Measurements from ENCODE around the gene TRAPPC12.

TRAPPC12 gene

GRCh38 chr2:3470856-3471737, 91.6 kb downstream of the TRAPPC12 start:
- no peak overlapping the region for H3K4me3 ChIP-seq (ENCODE audit: severe bottlenecking)

GRCh38 chr2:3472296-3472695, 92.8 kb downstream of the TRAPPC12 start:
- ATAC-seq (ENCODE audit: low read depth) (no peak), DNase-seq (ENCODE audit: low spot score) (no peak)
- Histone ChIP-seq H3K27ac (ENCODE audit: poor library complexity, severe bottlenecking) (no peak overlapping the region), H3K4me3 (ENCODE audit: severe bottlenecking) (no peak overlapping the region), H3K27me3 (ENCODE audit: insufficient read depth, poor library complexity, severe bottlenecking) (no peaks in the 10 kb centered on the region), H3K4me1 (ENCODE audit: insufficient read depth, poor library complexity, severe bottlenecking) (peaks cover 20% of the 10 kb centered on the region), H3K9me3 (ENCODE audit: severe bottlenecking) (no peaks in the 10 kb centered on the region), H3K36me3 (ENCODE audit: low read depth) (peaks cover 23% of the 10 kb centered on the region)
- TF ChIP-seq, protein P1, sequence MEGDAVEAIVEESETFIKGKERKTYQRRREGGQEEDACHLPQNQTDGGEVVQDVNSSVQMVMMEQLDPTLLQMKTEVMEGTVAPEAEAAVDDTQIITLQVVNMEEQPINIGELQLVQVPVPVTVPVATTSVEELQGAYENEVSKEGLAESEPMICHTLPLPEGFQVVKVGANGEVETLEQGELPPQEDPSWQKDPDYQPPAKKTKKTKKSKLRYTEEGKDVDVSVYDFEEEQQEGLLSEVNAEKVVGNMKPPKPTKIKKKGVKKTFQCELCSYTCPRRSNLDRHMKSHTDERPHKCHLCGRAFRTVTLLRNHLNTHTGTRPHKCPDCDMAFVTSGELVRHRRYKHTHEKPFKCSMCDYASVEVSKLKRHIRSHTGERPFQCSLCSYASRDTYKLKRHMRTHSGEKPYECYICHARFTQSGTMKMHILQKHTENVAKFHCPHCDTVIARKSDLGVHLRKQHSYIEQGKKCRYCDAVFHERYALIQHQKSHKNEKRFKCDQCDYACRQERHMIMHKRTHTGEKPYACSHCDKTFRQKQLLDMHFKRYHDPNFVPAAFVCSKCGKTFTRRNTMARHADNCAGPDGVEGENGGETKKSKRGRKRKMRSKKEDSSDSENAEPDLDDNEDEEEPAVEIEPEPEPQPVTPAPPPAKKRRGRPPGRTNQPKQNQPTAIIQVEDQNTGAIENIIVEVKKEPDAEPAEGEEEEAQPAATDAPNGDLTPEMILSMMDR (IDR thresholded peaks at IDR 0.05; ENCODE audit: poor library complexity, severe bottlenecking), result no peak

More at GRCh38 chr2:3470856-3471737, 91.6 kb downstream of the TRAPPC12 start:
- DNase-seq (ENCODE audit: low spot score), result no peak
- ATAC-seq (ENCODE audit: low read depth), result no peak
- H3K4me1 ChIP-seq (ENCODE audit: insufficient read depth, poor library complexity, severe bottlenecking), result peaks cover 23% of the 10 kb centered on the region
- H3K27ac ChIP-seq (ENCODE audit: poor library complexity, severe bottlenecking), result peak overlapping the region; percentile 77
- no peaks in the 10 kb centered on the region for H3K9me3 ChIP-seq (ENCODE audit: severe bottlenecking)
- H3K27me3 ChIP-seq (ENCODE audit: insufficient read depth, poor library complexity, severe bottlenecking), result no peaks in the 10 kb centered on the region
- H3K36me3 ChIP-seq (ENCODE audit: low read depth), result peaks cover 30% of the 10 kb centered on the region
- TF ChIP-seq, protein P1 (IDR thresholded peaks at IDR 0.05; ENCODE audit: poor library complexity, severe bottlenecking), result no peak

- no peak overlapping the region for H3K4me3 ChIP-seq (ENCODE audit: severe bottlenecking)
- ATAC-seq (ENCODE audit: low read depth) (no peak), DNase-seq (ENCODE audit: low spot score) (no peak)
- H3K36me3 ChIP-seq (ENCODE audit: low read depth), result peaks cover 23% of the 10 kb centered on the region
- no peaks in the 10 kb centered on the region for H3K9me3 ChIP-seq (ENCODE audit: severe bottlenecking)
- peaks cover 20% of the 10 kb centered on the region for H3K4me1 ChIP-seq (ENCODE audit: insufficient read depth, poor library complexity, severe bottlenecking)
- no peaks in the 10 kb centered on the region for H3K27me3 ChIP-seq (ENCODE audit: insufficient read depth, poor library complexity, severe bottlenecking)
- H3K27ac ChIP-seq (ENCODE audit: poor library complexity, severe bottlenecking), result no peak overlapping the region
- TF ChIP-seq, protein P1 (IDR thresholded peaks at IDR 0.05; ENCODE audit: poor library complexity, severe bottlenecking), result no peak
Measured at GRCh38 chr2:3472966-3473365, 93.5 kb downstream of the TRAPPC12 start.

DNA sequence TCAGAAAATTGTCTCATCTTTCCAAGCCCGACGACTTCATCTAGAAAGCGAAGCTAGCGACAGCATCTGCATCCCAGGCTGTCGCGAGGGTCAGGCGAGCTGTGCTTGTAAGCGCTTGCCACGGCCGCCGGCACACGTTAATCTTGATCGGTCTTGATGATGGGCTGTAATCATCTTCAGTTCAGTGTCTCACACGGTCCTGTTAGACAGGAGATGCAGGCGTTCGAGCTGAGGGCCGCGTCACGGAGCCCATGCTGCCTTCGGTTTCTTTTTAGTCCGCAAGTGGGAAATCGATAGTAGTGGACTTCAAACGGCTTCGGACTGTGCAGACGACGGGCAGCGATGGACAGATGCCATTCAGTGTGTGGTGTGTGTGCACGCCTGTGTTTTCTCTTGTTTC, 96.3 kb downstream of the TRAPPC12 start:
- Histone ChIP-seq H3K36me3 (ENCODE audit: low read depth) (peaks cover 13% of the 10 kb centered on the region; the same call in 1 of the 2 replicates), H3K27me3 (ENCODE audit: insufficient read depth, poor library complexity, severe bottlenecking) (no peaks in the 10 kb centered on the region), H3K4me3 (ENCODE audit: severe bottlenecking) (no peak overlapping the region), H3K4me1 (ENCODE audit: insufficient read depth, poor library complexity, severe bottlenecking) (peaks cover 4% of the 10 kb centered on the region), H3K27ac (ENCODE audit: poor library complexity, severe bottlenecking) (no peak overlapping the region), H3K9me3 (ENCODE audit: severe bottlenecking) (no peaks in the 10 kb centered on the region)
- DNase-seq (ENCODE audit: low spot score), result no peak
- no peak for ATAC-seq (ENCODE audit: low read depth)
- TF ChIP-seq, protein P1 (IDR thresholded peaks at IDR 0.05; ENCODE audit: poor library complexity, severe bottlenecking), result no peak
